Activated T-helper 9 cell treated with anti-CD3 and anti-CD28 coated beads, Interleukin-2, amount 50 U/mL, for 16 hours (primary cell): Measurements from ENCODE around the gene GPX4.
"Not testable (repeated sequence)": the region's sequence is repeated elsewhere in the genome, so short reads cannot be mapped to it uniquely, and the experiment has no call there.

Experiments used
- DNase-seq: peaks from one replicate; pipeline ENCODE4 v3.0.0-alpha.2; 2020; ENCODE audit warnings: low read depth

The GPX4 gene

GRCh38 chr19:1113986-1114483 is 10.2 kb downstream of the GPX4 start:
- no peak for DNase-seq

GRCh38 chr19:1114728-1115127 is 10.9 kb downstream of the GPX4 start:
- not testable (repeated sequence) for DNase-seq

DNA sequence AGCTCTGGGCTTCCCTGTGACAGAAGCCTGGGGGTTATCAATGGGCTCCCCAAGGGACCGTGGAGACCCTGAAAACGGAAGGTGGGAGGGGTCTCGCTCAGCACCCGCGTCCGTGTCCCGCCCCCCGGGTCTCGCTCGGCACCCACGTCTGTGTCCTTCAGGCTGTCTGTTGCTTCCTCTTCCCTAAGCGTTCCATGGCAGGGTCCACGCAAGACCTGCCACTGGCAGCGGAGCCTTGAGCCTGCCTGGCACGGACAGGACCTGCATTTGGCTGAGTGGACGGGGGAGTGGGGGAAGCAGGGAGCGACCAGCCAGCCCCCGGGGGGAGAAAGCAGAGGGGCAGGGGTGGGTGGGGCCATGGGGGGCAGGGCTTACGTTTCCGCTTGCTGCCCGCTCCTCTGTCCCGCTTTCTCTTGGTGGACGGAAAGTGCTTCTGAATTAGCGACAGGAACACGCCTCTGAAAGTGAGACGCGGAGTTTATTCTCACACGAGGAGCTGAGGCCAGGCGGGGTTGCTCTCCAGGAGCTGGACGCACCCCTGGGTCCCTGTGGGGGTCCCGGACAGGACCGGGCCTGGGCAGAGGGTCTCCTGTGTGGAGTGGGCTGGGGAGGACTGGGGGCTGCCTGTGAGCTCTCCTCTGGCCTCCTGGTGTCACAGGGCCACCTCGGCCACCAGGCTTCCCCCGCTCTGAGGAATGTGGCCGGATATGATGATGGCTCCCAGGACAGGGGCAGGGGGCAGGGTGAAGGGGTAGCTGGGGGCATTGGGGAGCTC is 12.0 kb downstream of the GPX4 start:
- DNase-seq: no peak

GRCh38 chr19:1116726-1117581 is 13.2 kb downstream of the GPX4 start:
- DNase-seq: no peak

- no peak for DNase-seq
Observed at GRCh38 chr19:1117654-1118053, 13.9 kb downstream of the GPX4 start.

- no peak for DNase-seq
Observed at GRCh38 chr19:1118999-1119398, 15.2 kb downstream of the GPX4 start.

DNA sequence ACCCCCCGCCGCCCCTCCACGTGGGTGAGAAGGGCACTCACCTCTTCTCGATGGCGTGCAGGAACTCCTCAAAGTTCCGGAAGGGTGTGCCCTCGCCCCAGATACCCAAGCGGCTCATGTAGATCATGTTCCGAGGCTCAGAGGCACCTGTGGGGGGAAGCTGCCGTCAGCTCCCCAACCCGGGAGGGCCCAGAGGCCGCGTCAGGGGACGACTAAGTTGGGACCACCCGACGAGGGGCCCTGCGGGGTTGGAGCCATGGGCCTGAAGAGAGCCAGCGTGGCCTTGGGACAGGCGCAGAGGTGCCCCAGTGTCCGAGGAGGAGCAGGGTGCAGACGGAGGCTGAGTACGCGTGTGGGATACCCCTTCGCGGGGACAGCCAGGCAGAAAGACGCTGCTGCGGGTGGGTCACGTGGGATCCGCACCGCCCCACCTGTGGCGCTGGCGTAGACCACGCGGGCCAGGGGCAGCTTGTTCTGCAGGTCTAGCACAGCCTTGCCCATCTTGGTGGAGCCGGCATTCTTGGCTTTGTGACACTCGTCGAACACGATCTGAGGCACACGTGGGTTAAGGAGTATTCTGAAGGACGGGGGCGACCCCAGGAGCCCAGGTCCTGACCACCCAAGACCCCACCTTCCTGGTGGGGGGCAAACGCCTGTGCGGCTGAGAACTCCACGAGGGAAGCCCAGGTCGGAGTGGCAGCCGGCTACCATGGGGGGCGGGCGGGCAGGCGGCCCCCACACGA is 15.9 kb downstream of the GPX4 start:
- no peak for DNase-seq

- DNase-seq: no peak
Observed at GRCh38 chr19:1121395-1121794, 17.6 kb downstream of the GPX4 start.

GRCh38 chr19:1122021-1122971 is 18.5 kb downstream of the GPX4 start:
- no peak for DNase-seq

DNA sequence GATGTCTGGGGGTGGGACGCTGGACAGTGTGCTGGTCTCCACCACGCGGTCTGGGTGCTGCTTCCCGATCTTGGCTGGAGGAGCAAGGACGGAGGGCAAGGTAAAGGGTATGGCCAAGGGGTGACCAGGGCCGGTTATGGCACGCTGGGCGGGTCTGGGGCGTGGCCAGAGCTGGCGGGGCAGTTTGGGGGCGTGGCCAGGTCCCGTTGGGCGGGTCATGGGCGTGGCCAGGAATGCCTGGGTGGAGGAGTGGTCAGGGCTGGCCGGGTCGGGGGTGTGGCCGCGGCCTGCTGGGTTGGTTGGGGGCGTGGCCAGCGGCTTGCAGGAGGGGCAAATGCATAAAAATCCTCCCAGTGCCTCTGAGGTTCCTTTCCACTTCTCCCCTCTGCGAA is 19.2 kb downstream of the GPX4 start:
- DNase-seq: no peak

GRCh38 chr19:1123381-1123780 is 19.6 kb downstream of the GPX4 start:
- no peak for DNase-seq

- DNase-seq: no peak
Observed at GRCh38 chr19:1123885-1124677, 20.3 kb downstream of the GPX4 start.

GRCh38 chr19:1125601-1126467 is 22.0 kb downstream of the GPX4 start:
- no peak for DNase-seq

DNA sequence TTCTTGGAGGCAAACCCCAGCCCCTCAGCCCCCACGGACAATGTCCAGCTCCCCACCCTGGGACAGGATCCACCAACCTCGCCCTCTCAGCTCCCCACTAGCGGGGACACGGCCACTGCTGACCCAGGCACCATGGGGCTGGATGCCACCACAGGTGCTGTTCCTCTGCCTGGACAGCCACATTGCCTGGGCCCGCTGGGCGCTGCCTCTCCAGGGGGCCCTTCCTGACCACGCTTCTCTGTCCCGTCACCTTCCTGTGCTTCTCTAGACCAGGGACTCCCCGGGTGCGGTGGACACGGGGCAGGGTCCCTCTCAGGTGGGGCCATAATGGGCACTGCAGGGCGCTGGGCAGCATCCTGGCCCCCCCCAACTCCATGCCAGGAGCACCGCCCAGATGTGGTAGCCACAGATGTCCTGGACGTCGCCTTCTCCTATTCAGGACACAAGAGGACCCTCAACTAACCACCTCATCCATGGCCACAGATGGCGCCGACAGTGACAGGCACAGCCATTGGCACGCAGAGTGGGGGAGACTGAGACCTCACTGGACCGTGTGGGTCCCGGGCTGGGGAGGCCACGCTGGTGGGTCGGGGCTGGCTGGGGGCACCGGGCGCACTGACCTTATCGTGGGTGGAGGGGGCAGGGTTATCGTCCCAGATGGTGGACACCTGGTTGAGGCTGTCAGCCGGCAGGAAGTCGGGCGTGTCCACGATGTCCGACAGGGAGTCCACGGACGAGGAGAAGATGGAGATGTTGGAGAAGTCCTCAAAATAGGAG is 23.4 kb downstream of the GPX4 start:
- DNase-seq: no peak

GRCh38 chr19:1128106-1128505 is 24.3 kb downstream of the GPX4 start:
- no peak for DNase-seq

DNA sequence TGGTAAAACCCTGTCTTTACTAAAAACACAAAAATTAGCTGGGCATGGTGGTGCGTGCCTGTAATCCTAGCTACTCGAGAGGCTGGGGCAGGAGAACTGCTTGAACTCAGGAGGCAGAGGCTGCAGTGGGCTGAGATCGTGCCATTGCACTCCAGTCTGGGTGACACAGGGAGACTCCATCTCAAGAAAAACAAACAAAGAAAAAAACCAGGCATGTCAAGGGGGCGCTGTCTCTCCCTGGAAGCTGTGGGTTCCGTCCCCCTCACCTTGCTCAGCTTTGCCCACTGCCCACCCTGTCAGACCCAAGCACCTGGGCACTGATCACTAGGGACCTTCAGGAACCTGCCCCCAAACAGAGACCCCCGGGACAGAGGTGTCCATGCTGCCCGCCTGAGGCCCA is 25.3 kb downstream of the GPX4 start:
- not testable (repeated sequence) for DNase-seq

DNA sequence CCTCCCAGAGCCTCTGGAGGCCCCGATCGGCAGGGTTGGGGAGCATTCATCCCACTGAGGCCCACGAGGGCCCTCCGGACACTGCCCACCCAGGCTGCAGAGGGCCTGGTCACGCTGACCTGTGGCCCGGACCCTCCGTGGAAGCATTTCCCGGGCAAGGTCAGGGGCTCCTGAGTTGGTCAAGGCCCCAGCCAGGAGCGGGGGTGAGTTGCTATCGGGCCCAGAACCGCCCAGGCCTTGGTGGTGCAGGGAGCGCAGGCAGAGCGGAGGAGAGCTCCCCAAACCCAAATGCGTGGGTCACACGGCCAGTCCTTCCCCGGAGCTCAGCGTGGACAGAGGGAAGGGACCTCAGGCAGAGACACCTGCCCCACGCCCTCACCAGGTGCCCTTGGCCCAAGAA is 25.7 kb downstream of the GPX4 start:
- DNase-seq: no peak
